GM12801 (cell line): ENCODE data around the gene ACSF3.

Experiments used
- CTCF ChIP-seq: IDR thresholded peaks from one replicate; pipeline ENCODE4 v1.5.1; 2011; ENCODE audit warnings: control low read depth; ENCODE audit not compliant: insufficient read length; ENCODE audit errors: extremely low read depth

Gene ACSF3

GRCh38 chr16:89195521-89196171 is 102.0 kb downstream of the ACSF3 start:
- TF ChIP-seq CTCF: no peak

GRCh38 chr16:89197033-89197632 is 103.5 kb downstream of the ACSF3 start:
- no peak for TF ChIP-seq CTCF

GRCh38 chr16:89197633-89198416 is 104.2 kb downstream of the ACSF3 start:
- TF ChIP-seq CTCF: no peak

- no peak for TF ChIP-seq CTCF
These were observed 105.0 kb downstream of the ACSF3 start for GRCh38 chr16:89198417-89199240.

- TF ChIP-seq CTCF: no peak
These were observed 105.8 kb downstream of the ACSF3 start for GRCh38 chr16:89199241-89200123.

DNA sequence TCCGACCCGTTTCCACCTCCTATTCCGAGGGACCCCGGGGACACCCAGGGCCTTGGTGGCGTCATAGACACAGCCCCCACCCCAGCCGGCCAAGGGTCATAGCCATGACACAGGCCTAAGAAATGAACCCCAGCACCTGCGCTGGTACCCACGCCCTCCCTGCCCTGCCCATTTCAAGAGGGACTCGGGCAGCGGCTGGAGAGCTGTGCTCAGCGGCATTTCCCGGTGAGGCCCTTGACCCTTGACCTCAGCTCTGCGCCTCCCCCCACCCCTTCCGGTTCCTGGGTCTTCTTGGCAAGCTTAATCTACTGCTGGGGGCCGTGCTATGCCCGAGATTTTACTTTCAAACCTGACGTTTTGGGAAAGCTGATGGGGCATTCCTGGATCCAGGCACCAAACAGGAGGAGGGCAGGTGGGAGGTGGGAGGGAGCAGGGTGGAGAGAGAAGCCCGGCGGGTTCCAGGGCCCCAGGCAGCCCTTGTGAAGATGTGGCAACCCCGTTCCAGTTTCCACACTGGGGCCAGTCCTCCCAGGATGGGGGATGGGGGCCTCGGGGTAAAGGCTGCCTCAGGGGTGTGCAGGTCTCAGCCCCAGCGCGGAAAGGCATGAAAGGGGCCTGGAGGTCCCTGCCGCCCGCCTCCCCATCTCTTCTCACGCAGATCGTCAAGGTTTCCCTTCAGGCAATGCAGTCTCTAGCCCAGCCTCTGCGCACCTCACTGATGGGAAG is 106.6 kb downstream of the ACSF3 start, which contains the start of gene SLC22A31:
Gene SLC22A31, minus strand, starts transcription at position 414 of the 726 bp plus-strand sequence. Its CDS starts 36 bp downstream, at position 378.
- no peak for TF ChIP-seq CTCF
